Mucosa of stomach (tissue), 1 donor: ENCODE results near the gene CCDC63.

ENCODE experiments used
- H3K27me3 ChIP-seq: one replicate; pipeline ENCODE4 v1.7.0; 2013; ENCODE audit warnings: mild to moderate bottlenecking, low read length; ENCODE audit not compliant: control insufficient read depth, insufficient read depth
- H3K36me3 ChIP-seq: one replicate; pipeline ENCODE4 v1.7.0; 2013; ENCODE audit warnings: low read length; ENCODE audit not compliant: control insufficient read depth, insufficient read depth
- H3K4me1 ChIP-seq: one replicate; pipeline ENCODE4 v1.7.0; 2013; ENCODE audit warnings: mild to moderate bottlenecking, low read length; ENCODE audit not compliant: control insufficient read depth, insufficient read depth
- H3K4me3 ChIP-seq: one replicate; pipeline ENCODE4 v1.7.0; 2013; ENCODE audit warnings: low read length
- H3K9ac ChIP-seq: one replicate; pipeline ENCODE4 v1.7.0; 2013; ENCODE audit warnings: mild to moderate bottlenecking, low read length, moderate library complexity
- H3K9me3 ChIP-seq: one replicate; pipeline ENCODE4 v1.7.0; 2013; ENCODE audit warnings: mild to moderate bottlenecking, low read length, moderate library complexity; ENCODE audit not compliant: control insufficient read depth
- donor health status: Pancreatic carcinoma.

CCDC63 gene

GRCh38 chr12:110931315-110931728 lies 84.5 kb downstream of the CCDC63 start:
- no peaks in the 10 kb centered on the region for H3K36me3 ChIP-seq
- H3K4me1 ChIP-seq, result no peaks in the 10 kb centered on the region
- peaks cover 6% of the 10 kb centered on the region for H3K27me3 ChIP-seq
- H3K4me3 ChIP-seq, result no peak overlapping the region
- H3K9me3 ChIP-seq, result no peaks in the 10 kb centered on the region
- no peak overlapping the region for H3K9ac ChIP-seq

GRCh38 chr12:110932046-110932445 lies 85.3 kb downstream of the CCDC63 start:
- no peak overlapping the region for H3K9ac ChIP-seq
- no peak overlapping the region for H3K4me3 ChIP-seq
- H3K27me3 ChIP-seq, result peaks cover 6% of the 10 kb centered on the region
- no peaks in the 10 kb centered on the region for H3K9me3 ChIP-seq
- no peaks in the 10 kb centered on the region for H3K36me3 ChIP-seq
- no peaks in the 10 kb centered on the region for H3K4me1 ChIP-seq

- Histone ChIP-seq H3K9ac (no peak overlapping the region), H3K9me3 (no peaks in the 10 kb centered on the region), H3K36me3 (no peaks in the 10 kb centered on the region), H3K4me3 (no peak overlapping the region), H3K4me1 (no peaks in the 10 kb centered on the region), H3K27me3 (peaks cover 6% of the 10 kb centered on the region)
Observed at GRCh38 chr12:110933326-110933974, 86.7 kb downstream of the CCDC63 start.

- no peak overlapping the region for H3K4me3 ChIP-seq
- no peak overlapping the region for H3K9ac ChIP-seq
- H3K36me3 ChIP-seq, result no peaks in the 10 kb centered on the region
- H3K4me1 ChIP-seq, result no peaks in the 10 kb centered on the region
- H3K9me3 ChIP-seq, result no peaks in the 10 kb centered on the region
- peaks cover 6% of the 10 kb centered on the region for H3K27me3 ChIP-seq
Observed at GRCh38 chr12:110934093-110934852, 87.5 kb downstream of the CCDC63 start.

- H3K27me3 ChIP-seq, result peaks cover 6% of the 10 kb centered on the region
- no peak overlapping the region for H3K9ac ChIP-seq
- H3K4me1 ChIP-seq, result no peaks in the 10 kb centered on the region
- no peaks in the 10 kb centered on the region for H3K36me3 ChIP-seq
- H3K4me3 ChIP-seq, result no peak overlapping the region
- no peaks in the 10 kb centered on the region for H3K9me3 ChIP-seq
Observed at GRCh38 chr12:110935588-110935987, 88.8 kb downstream of the CCDC63 start.

GRCh38 chr12:110936367-110937103 lies 89.7 kb downstream of the CCDC63 start:
- H3K27me3 ChIP-seq, result peaks cover 6% of the 10 kb centered on the region
- H3K4me3 ChIP-seq, result no peak overlapping the region
- H3K9ac ChIP-seq, result no peak overlapping the region
- H3K4me1 ChIP-seq, result no peaks in the 10 kb centered on the region
- H3K36me3 ChIP-seq, result no peaks in the 10 kb centered on the region
- H3K9me3 ChIP-seq, result no peaks in the 10 kb centered on the region

GRCh38 chr12:110937104-110937641 lies 90.4 kb downstream of the CCDC63 start:
- H3K9ac ChIP-seq, result no peak overlapping the region
- H3K4me3 ChIP-seq, result no peak overlapping the region

GRCh38 chr12:110940296-110940695 lies 93.5 kb downstream of the CCDC63 start:
- H3K27me3 ChIP-seq, result no peaks in the 10 kb centered on the region
- H3K4me1 ChIP-seq, result no peaks in the 10 kb centered on the region
- no peak overlapping the region for H3K9ac ChIP-seq
- H3K9me3 ChIP-seq, result no peaks in the 10 kb centered on the region
- H3K4me3 ChIP-seq, result no peak overlapping the region
- no peaks in the 10 kb centered on the region for H3K36me3 ChIP-seq

More at GRCh38 chr12:110937104-110937641, 90.4 kb downstream of the CCDC63 start:
- Histone ChIP-seq H3K27me3 (no peaks in the 10 kb centered on the region), H3K9me3 (no peaks in the 10 kb centered on the region), H3K4me1 (no peaks in the 10 kb centered on the region), H3K36me3 (no peaks in the 10 kb centered on the region)

- H3K27me3 ChIP-seq, result no peaks in the 10 kb centered on the region
- no peaks in the 10 kb centered on the region for H3K36me3 ChIP-seq
- H3K4me1 ChIP-seq, result no peaks in the 10 kb centered on the region
- H3K9ac ChIP-seq, result no peak overlapping the region
- H3K9me3 ChIP-seq, result no peaks in the 10 kb centered on the region
- H3K4me3 ChIP-seq, result no peak overlapping the region
Observed at GRCh38 chr12:110940933-110941332, 94.1 kb downstream of the CCDC63 start.

- H3K9ac ChIP-seq, result no peak overlapping the region
- H3K27me3 ChIP-seq, result no peaks in the 10 kb centered on the region
- H3K4me3 ChIP-seq, result no peak overlapping the region
- H3K4me1 ChIP-seq, result no peaks in the 10 kb centered on the region
- no peaks in the 10 kb centered on the region for H3K36me3 ChIP-seq
- no peaks in the 10 kb centered on the region for H3K9me3 ChIP-seq
Observed at GRCh38 chr12:110941391-110941790, 94.6 kb downstream of the CCDC63 start.

GRCh38 chr12:110943373-110943772 lies 96.6 kb downstream of the CCDC63 start:
- Histone ChIP-seq H3K9me3 (no peaks in the 10 kb centered on the region), H3K4me1 (no peaks in the 10 kb centered on the region), H3K27me3 (no peaks in the 10 kb centered on the region), H3K36me3 (no peaks in the 10 kb centered on the region), H3K9ac (no peak overlapping the region), H3K4me3 (no peak overlapping the region)

GRCh38 chr12:110948041-110948440 lies 101.3 kb downstream of the CCDC63 start:
- no peaks in the 10 kb centered on the region for H3K9me3 ChIP-seq
- no peaks in the 10 kb centered on the region for H3K4me1 ChIP-seq
- H3K27me3 ChIP-seq, result no peaks in the 10 kb centered on the region
- no peak overlapping the region for H3K9ac ChIP-seq
- H3K4me3 ChIP-seq, result no peak overlapping the region
- no peaks in the 10 kb centered on the region for H3K36me3 ChIP-seq
